OCI-LY7 (cell line): ENCODE measurements around the gene RNF166. TPM values are rescaled to one million over a fixed set of nuclear protein-coding genes. Genes with fewer than 3 reads are reported as not detected.
A peak's percentile ranks its signal among the peaks of the same experiment; 100 is the strongest.

Experiments used
- BruUV-seq: library from RNA; stranded (reverse); fragments of 400-500 nt; replicated peaks from 2 replicates; lab custom pipeline; 2021; lab: Mats Ljungman, UMichigan
- CTCF ChIA-PET: fragments of 300-600 bp; sonication (Branson Sonifier 250); formaldehyde crosslinking; loops from one replicate; lab custom pipeline; 2022; ENCODE audit warnings: antibody characterized with exemption; ENCODE audit not compliant: unreplicated experiment; lab: Charles Lee
- POLR2A ChIA-PET: fragments of 300-600 bp; sonication (Branson Sonifier 250); formaldehyde crosslinking; loops from one replicate; lab custom pipeline; 2022; ENCODE audit warnings: antibody characterized with exemption; lab: Charles Lee
- DNase-seq: peaks from one replicate; pipeline ENCODE4 v3.0.0-alpha.2; 2015; ENCODE audit warnings: low spot score
- H2AFZ ChIP-seq: fragments of 200-600 bp; sonication (generic), shearing (Covaris generic); 2 replicates; pipeline ENCODE4 v1.6.1; 2014; ENCODE audit warnings: mild to moderate bottlenecking, antibody characterized with exemption, low read length, moderate library complexity
- H3K27ac ChIP-seq: fragments of 200-600 bp; sonication (generic); 2 replicates; pipeline ENCODE4 v1.5.1; 2014; ENCODE audit warnings: mixed run types, low read depth, mild to moderate bottlenecking, moderate library complexity, low read length, inconsistent platforms; ENCODE audit not compliant: poor library complexity, severe bottlenecking
- H3K36me3 ChIP-seq: fragments of 200-600 bp; sonication (generic); 2 replicates; pipeline ENCODE4 v1.6.1; 2014; ENCODE audit warnings: mild to moderate bottlenecking, antibody characterized with exemption, low read length, moderate library complexity, mixed read lengths; ENCODE audit not compliant: insufficient read depth
- H3K4me1 ChIP-seq: fragments of 200-600 bp; sonication (generic); 2 replicates; pipeline ENCODE4 v1.5.1; 2014; ENCODE audit warnings: mild to moderate bottlenecking, low read length; ENCODE audit not compliant: insufficient read depth, poor library complexity, severe bottlenecking
- H3K4me2 ChIP-seq: fragments of 200-600 bp; sonication (generic); 2 replicates; pipeline ENCODE4 v1.6.1; 2014; ENCODE audit warnings: mild to moderate bottlenecking, low read length
- H3K4me3 ChIP-seq: fragments of 200-600 bp; sonication (generic); 2 replicates; pipeline ENCODE4 v1.5.1; 2014; ENCODE audit warnings: mild to moderate bottlenecking, low read depth, low read length; ENCODE audit not compliant: poor library complexity, severe bottlenecking
- H3K79me2 ChIP-seq: fragments of 200-600 bp; sonication (generic); 2 replicates; pipeline ENCODE4 v1.6.1; 2016; ENCODE audit warnings: low read depth, mild to moderate bottlenecking, low read length, moderate library complexity, mixed read lengths; ENCODE audit not compliant: insufficient read depth
- H3K9me2 ChIP-seq: fragments of 200-600 bp; sonication (generic); 2 replicates; pipeline ENCODE4 v1.6.1; 2016; ENCODE audit warnings: mild to moderate bottlenecking, low read length, mixed read lengths; ENCODE audit not compliant: insufficient read depth
- H3K9me3 ChIP-seq: fragments of 200-600 bp; sonication (generic); 2 replicates; pipeline ENCODE4 v1.6.1; 2014; ENCODE audit warnings: mild to moderate bottlenecking, mixed run types, low read length, mixed read lengths
- H4K20me1 ChIP-seq: fragments of 200-600 bp; sonication (generic); 2 replicates; pipeline ENCODE4 v1.6.1; 2014; ENCODE audit warnings: mild to moderate bottlenecking, antibody characterized with exemption, low read length, moderate library complexity, mixed read lengths; ENCODE audit not compliant: insufficient read depth
- CTCF ChIP-seq: fragments of 200-600 bp; sonication (generic); conservative IDR thresholded peaks from 2 replicates; pipeline ENCODE4 v1.5.1; 2014; ENCODE audit warnings: mild to moderate bottlenecking, antibody characterized with exemption, low read length, moderate library complexity, mixed read lengths
- EZH2phosphoT487 ChIP-seq: fragments of 200-600 bp; sonication (generic); IDR thresholded peaks from 2 replicates; pipeline ENCODE4 v1.6.1; 2018; ENCODE audit warnings: low read depth, borderline replicate concordance, mild to moderate bottlenecking, mixed run types, antibody characterized with exemption, low read length, moderate library complexity, mixed read lengths
- intact Hi-C: fragments of 100-400 bp; cut with micrococcal nuclease; formaldehyde crosslinking; loops from one replicate; pipeline ENCODE4 v1.10.0; 2022; ENCODE audit not compliant: unreplicated experiment
- total RNA-seq, 2 experiments: library from RNA; depleted of rRNA in 1 of 2; stranded (reverse); fragments of >200 nt in 1 of 2; shearing (Covaris generic) in 1 of 2; gene quantifications; 2 replicates each; pipeline ENCODE4 v1.2.3, GENCODE V29; 2014 to 2022

Gene RNF166
- total RNA-seq, 2 experiments from 2014 or later, result 52.4 to 56.2 TPM

GRCh38 chr16:88681084-88681680 is 25.0 kb downstream of the RNF166 start:
- Histone ChIP-seq H3K4me2 (peak overlapping the region; percentile 76), H3K4me3 (peak overlapping the region; percentile 56), H3K9me3 (no peaks in the 10 kb centered on the region), H2AFZ (peak overlapping the region; percentile 12; the same call in 1 of the 2 replicates), H3K36me3 (0 out of 2 replicates have a peak, but pooled peaks cover under 1% of the 10 kb centered on the region), H3K4me1 (peaks cover 59% of the 10 kb centered on the region), H4K20me1 (no peaks in the 10 kb centered on the region), H3K9me2 (no peaks in the 10 kb centered on the region), H3K79me2 (no peaks in the 10 kb centered on the region), H3K27ac (peak overlapping the region; percentile 94)
- ChIA-PET CTCF (interaction anchor here (0.7 kb wide), 1 partner anchor 21 kb away, joined by 4 read pairs; no protein-coding TSS in a partner anchor), POLR2A (interaction anchor here (1.8 kb wide), 1 partner anchor 16 kb away, joined by 11 read pairs; no protein-coding TSS in a partner anchor)
- intact Hi-C loops, result loop anchor here (1.0 kb wide), 3 partner anchors 18 to 47 kb away; partner anchors contain the start of gene MVD
- BruUV-seq, result no TSS peak
- peak; percentile 93 for DNase-seq
- TF ChIP-seq EZH2phosphoT487 (no peak), CTCF (peak; percentile 84)

DNA sequence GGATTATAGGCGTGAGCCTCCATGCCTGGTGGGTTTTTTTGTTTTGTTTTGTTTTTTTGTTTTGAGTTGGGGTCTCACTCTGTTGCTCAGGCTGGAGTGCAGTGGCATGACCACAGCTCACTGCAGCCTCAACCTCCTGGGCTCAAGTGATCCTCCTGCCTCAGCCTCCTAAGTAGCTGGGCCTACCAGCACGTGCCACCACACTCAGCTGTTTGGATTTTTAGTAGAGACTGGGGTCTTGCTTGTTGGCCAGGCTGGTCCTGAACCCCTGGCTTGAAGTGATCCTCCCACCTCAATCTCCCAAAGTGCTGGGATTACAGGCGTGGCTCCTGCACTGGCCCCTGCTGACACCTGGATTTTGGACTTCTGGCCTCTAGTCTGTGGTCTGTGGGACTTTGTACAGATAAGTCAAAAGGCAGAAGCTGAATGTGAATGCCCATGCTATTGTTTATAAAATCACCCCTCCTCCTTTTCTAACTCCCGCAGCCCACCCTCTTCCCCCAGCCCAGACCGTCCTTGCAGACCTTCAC is 25.6 kb downstream of the RNF166 start:
- no peak for TF ChIP-seq EZH2phosphoT487
- TF ChIP-seq CTCF, result no peak
- no TSS peak for BruUV-seq
- intact Hi-C loops, result loop anchor here (1.0 kb wide), 3 partner anchors 17 to 46 kb away; partner anchors contain the start of gene MVD
- Histone ChIP-seq H3K4me3 (peak overlapping the region; percentile 56), H3K79me2 (no peaks in the 10 kb centered on the region), H3K4me2 (peak overlapping the region; percentile 76), H2AFZ (no peak overlapping the region), H3K36me3 (0 out of 2 replicates have a peak, but pooled peaks cover 6% of the 10 kb centered on the region), H3K9me2 (no peaks in the 10 kb centered on the region), H4K20me1 (no peaks in the 10 kb centered on the region), H3K9me3 (no peaks in the 10 kb centered on the region), H3K4me1 (peaks cover 55% of the 10 kb centered on the region), H3K27ac (peak overlapping the region; percentile 94)
- POLR2A ChIA-PET, result interaction anchor here (0.6 to 1.8 kb wide), 2 partner anchors 15 to 445 kb away, joined by 3 to 11 read pairs; no protein-coding TSS in a partner anchor
- CTCF ChIA-PET, result interaction anchor here (0.6 to 0.7 kb wide), 2 partner anchors 21 to 127 kb away, joined by 4 read pairs; no protein-coding TSS in a partner anchor
- DNase-seq, result no peak
